ENCODE results near the gene RALY.

The RALY gene

DNA sequence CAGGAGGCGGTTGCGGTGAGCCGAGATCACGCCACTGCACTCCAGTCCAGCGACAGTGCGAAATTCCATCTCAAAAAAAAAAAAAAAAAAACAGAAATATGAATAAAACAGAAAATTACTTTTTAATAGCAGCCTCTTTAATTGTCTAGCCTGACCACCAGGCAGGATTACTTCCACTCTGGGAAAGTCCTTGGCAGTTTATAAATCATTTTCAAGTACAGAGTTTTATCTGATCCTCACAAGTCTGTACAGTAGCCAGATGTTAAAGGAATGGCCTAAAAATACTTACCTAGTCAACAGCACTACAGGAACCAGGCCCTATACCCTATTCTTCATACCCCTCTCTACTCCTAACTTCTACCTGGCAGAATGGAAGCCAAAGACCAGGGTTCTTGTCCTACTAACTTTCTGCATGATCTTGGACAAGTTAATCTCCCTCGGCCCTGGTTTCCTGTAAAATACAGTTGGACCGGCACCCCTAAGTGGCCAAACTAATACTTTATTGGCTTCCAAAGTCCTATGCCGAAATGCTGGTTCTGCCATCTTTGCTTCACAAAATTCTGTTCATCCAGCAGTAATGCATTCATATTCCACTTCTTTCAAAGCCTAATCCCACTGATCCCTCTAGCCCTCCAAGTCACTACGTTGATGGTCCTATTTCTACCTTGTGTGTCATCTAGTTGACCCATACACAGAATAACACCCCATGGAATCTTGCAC is 116.5 kb downstream of the RALY start:
- ATAC-seq: no peak
- TF ChIP-seq BACH2 (CRISPR knock-in tag; IDR thresholded peaks at IDR 0.05; ENCODE audit: borderline replicate concordance): no peak
- TF ChIP-seq TSHZ2 (CRISPR knock-in tag; IDR thresholded peaks at IDR 0.05): no peak
- TF ChIP-seq ARNTL (CRISPR knock-in tag; IDR thresholded peaks at IDR 0.05; ENCODE audit: borderline replicate concordance, low read depth): no peak
- no peak for TF ChIP-seq RARB (CRISPR knock-in tag; IDR thresholded peaks at IDR 0.05)
- TF ChIP-seq ZNF8 (CRISPR knock-in tag; IDR thresholded peaks at IDR 0.05): no peak
- TF ChIP-seq ISL1 (CRISPR knock-in tag; IDR thresholded peaks at IDR 0.05): no peak
- no peak for TF ChIP-seq POU6F1 (CRISPR knock-in tag; IDR thresholded peaks at IDR 0.05; ENCODE audit: borderline replicate concordance, low read depth)
- TF ChIP-seq TOX (CRISPR knock-in tag; IDR thresholded peaks at IDR 0.05; ENCODE audit: borderline replicate concordance): no peak
- TF ChIP-seq PPARA (CRISPR knock-in tag; IDR thresholded peaks at IDR 0.05; ENCODE audit: borderline replicate concordance): no peak
- TF ChIP-seq, protein P1, sequence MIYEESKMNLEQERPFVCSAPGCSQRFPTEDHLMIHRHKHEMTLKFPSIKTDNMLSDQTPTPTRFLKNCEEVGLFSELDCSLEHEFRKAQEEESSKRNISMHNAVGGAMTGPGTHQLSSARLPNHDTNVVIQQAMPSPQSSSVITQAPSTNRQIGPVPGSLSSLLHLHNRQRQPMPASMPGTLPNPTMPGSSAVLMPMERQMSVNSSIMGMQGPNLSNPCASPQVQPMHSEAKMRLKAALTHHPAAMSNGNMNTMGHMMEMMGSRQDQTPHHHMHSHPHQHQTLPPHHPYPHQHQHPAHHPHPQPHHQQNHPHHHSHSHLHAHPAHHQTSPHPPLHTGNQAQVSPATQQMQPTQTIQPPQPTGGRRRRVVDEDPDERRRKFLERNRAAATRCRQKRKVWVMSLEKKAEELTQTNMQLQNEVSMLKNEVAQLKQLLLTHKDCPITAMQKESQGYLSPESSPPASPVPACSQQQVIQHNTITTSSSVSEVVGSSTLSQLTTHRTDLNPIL (CRISPR knock-in tag; IDR thresholded peaks at IDR 0.05; ENCODE audit: low read depth): no peak
- TF ChIP-seq CSDC2 (CRISPR knock-in tag; IDR thresholded peaks at IDR 0.05): no peak
- TF ChIP-seq ZFP3 (CRISPR knock-in tag; IDR thresholded peaks at IDR 0.05): no peak

DNA sequence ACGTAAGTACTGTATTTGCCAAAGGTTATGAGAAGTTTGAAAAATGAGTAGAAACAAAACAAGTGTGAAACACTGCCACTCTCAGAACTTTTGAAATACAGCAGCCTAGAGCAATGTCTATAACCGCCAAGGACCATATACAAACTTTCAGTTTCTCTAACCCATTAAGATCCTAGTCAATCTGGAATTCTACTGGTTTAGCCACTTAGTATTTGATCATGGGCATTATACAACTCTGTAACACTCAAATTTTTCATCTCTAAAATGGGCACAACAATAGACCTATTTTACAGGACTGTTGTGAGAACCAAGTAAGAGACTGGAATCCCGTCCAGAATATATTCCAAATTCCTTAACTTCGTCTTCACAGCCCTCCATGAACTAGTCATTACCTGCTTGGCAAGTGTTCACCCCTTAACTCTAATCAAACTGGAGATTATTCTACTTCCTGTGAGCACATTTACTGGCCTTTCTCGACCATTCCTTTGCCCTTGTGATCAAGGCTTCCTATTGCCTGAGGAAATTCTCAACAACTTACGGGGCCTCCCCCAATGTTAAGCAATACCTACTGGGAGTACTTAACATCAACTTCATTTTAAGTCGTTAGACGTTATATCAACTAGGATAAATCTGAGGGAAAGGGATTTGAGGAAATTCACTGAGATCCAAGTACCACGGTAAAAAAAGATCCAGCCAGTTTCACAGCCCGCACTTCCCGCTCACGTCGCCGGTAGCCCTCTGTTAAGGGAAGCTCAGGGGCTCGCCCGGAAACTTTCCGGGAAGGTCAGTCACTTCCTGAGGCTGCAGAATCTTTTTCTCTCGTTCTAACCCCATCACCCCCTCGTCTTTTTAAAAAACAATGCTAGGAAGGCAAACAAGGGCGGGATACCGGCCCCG is 117.3 kb downstream of the RALY start:
- TF ChIP-seq ISL1 (CRISPR knock-in tag; IDR thresholded peaks at IDR 0.05) (0 out of 2 replicates have a peak, but pooled peaks have one; percentile 13), ESRRG (CRISPR knock-in tag; IDR thresholded peaks at IDR 0.05) (no peak), PPARA (CRISPR knock-in tag; IDR thresholded peaks at IDR 0.05; ENCODE audit: borderline replicate concordance) (no peak)
- peak; percentile 2; the same call in 1 of the 3 replicates for ATAC-seq

- no peak for TF ChIP-seq SNAI2 (CRISPR knock-in tag; IDR thresholded peaks at IDR 0.05)
- no peak for TF ChIP-seq ZNF565 (CRISPR knock-in tag; conservative IDR thresholded peaks at IDR 0.05; ENCODE audit: low read depth)
- no peak for TF ChIP-seq ZFP30 (CRISPR knock-in tag; IDR thresholded peaks at IDR 0.05)
- 0 out of 2 replicates have a peak, but pooled peaks have one; percentile 20 for TF ChIP-seq ZFP3 (CRISPR knock-in tag; IDR thresholded peaks at IDR 0.05)
- no peak for TF ChIP-seq ESRRG (CRISPR knock-in tag; IDR thresholded peaks at IDR 0.05)
- no peak for TF ChIP-seq TCF4 (CRISPR knock-in tag; IDR thresholded peaks at IDR 0.05; ENCODE audit: borderline replicate concordance)
- TF ChIP-seq BACH2 (CRISPR knock-in tag; IDR thresholded peaks at IDR 0.05; ENCODE audit: borderline replicate concordance): no peak
- TF ChIP-seq ISL1 (CRISPR knock-in tag; IDR thresholded peaks at IDR 0.05): no peak
- ATAC-seq: peak; percentile 93
Observed at GRCh38 chr20:34111702-34112599, 118.2 kb downstream of the RALY start, which contains the start of gene EIF2S2. Gene EIF2S2, minus strand, starts transcription at chr20:34112243. Its CDS starts 133 bp downstream, at chr20:34112110.

DNA sequence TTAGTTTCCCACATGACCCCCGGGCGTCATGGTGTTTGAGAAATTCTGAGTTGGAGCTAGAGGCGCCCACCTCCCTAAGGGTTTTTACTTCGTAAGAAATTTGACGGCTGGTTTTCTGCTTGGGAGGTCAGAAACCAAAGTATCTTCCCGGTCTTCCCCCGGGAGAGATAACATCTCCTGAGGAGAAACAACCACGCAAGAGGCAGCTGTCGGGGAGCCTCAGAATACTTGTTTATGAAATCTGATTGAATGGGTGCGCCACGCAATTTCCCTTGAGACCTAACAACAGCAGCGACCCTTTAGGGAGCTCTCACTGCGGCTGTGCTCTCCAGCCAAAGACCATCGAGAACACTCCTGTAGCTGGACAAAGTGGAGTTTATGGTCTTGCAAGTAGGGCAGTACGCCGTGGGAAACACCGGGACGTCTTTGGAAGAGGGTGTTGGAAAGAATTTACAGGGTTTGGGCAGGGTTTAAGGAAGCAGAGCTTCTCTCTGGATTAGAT is 118.9 kb downstream of the RALY start:
- peak; percentile 32 for ATAC-seq
- TF ChIP-seq, protein P2, sequence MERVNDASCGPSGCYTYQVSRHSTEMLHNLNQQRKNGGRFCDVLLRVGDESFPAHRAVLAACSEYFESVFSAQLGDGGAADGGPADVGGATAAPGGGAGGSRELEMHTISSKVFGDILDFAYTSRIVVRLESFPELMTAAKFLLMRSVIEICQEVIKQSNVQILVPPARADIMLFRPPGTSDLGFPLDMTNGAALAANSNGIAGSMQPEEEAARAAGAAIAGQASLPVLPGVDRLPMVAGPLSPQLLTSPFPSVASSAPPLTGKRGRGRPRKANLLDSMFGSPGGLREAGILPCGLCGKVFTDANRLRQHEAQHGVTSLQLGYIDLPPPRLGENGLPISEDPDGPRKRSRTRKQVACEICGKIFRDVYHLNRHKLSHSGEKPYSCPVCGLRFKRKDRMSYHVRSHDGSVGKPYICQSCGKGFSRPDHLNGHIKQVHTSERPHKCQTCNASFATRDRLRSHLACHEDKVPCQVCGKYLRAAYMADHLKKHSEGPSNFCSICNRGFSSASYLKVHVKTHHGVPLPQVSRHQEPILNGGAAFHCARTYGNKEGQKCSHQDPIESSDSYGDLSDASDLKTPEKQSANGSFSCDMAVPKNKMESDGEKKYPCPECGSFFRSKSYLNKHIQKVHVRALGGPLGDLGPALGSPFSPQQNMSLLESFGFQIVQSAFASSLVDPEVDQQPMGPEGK (CRISPR knock-in tag; IDR thresholded peaks at IDR 0.05; ENCODE audit: borderline replicate concordance): no peak
- TF ChIP-seq ZFP30 (CRISPR knock-in tag; IDR thresholded peaks at IDR 0.05): no peak
- TF ChIP-seq ZNF8 (CRISPR knock-in tag; IDR thresholded peaks at IDR 0.05): no peak
- TF ChIP-seq SNAI2 (CRISPR knock-in tag; IDR thresholded peaks at IDR 0.05): no peak
- TF ChIP-seq TSHZ2 (CRISPR knock-in tag; IDR thresholded peaks at IDR 0.05): no peak
- TF ChIP-seq ZNF70 (CRISPR knock-in tag; IDR thresholded peaks at IDR 0.05): no peak
